Measurements from ENCODE around the gene MANSC1.

The MANSC1 gene

DNA sequence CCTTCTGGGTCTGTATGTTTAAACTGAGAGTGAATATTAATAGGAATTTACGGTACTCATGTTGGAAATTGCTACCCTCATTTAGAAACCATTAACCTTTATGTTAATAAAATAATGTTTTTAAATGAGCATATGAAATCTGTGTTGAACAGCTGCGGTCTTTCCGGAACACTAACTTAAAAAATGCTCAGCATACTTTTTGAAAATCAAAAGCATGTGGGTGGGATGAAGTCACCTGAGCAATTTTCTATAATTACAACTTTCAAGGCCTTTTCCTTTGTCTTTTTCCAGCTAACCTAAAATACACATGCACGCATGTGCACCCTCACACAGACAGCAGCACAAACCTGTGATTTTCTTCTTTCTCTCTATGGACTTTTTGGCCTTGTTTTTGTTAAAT is 46.7 kb upstream of the MANSC1 start:
- Histone ChIP-seq H3K4me1 (ENCODE audit: low read depth, poor library complexity, severe bottlenecking) (peaks cover 9% of the 10 kb centered on the region), H3K27me3 (ENCODE audit: insufficient read depth, low read depth) (no peaks in the 10 kb centered on the region), H3K9ac (no peak overlapping the region), H4K20me1 (ENCODE audit: insufficient read depth) (no peaks in the 10 kb centered on the region), H2AFZ (ENCODE audit: low read depth) (no peak overlapping the region), H3K4me3 (IDR thresholded peaks at IDR 0.05; ENCODE audit: insufficient read depth, low read depth, low read length) (no peak overlapping the region), H3K79me2 (ENCODE audit: insufficient read depth, low read depth) (no peaks in the 10 kb centered on the region), H3K36me3 (ENCODE audit: insufficient read depth) (no peaks in the 10 kb centered on the region), H3K27ac (no peak overlapping the region), H3K4me2 (no peak overlapping the region)
- TF ChIP-seq, protein P1, sequence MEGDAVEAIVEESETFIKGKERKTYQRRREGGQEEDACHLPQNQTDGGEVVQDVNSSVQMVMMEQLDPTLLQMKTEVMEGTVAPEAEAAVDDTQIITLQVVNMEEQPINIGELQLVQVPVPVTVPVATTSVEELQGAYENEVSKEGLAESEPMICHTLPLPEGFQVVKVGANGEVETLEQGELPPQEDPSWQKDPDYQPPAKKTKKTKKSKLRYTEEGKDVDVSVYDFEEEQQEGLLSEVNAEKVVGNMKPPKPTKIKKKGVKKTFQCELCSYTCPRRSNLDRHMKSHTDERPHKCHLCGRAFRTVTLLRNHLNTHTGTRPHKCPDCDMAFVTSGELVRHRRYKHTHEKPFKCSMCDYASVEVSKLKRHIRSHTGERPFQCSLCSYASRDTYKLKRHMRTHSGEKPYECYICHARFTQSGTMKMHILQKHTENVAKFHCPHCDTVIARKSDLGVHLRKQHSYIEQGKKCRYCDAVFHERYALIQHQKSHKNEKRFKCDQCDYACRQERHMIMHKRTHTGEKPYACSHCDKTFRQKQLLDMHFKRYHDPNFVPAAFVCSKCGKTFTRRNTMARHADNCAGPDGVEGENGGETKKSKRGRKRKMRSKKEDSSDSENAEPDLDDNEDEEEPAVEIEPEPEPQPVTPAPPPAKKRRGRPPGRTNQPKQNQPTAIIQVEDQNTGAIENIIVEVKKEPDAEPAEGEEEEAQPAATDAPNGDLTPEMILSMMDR (conservative IDR thresholded peaks at IDR 0.05; ENCODE audit: low read depth, low read length), result no peak

DNA sequence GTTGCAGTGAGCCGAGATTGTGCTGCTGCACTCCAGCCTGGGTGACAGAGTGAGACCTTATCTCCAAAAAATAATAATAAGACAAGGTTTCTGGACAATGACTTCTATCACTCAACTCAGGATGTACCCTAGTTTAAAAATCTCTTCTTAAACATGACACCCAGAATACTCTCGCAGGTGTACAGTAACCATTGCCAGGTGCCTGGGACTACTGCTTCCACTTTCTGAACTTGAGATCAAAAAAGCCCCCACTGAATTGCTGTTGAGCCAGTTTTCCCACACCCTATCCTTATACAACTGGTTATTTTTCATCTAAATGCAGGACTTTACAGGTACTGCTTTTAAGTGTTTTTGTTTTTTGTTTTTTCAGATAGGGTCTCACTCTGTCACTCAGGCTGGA is 43.1 kb upstream of the MANSC1 start:
- TF ChIP-seq, protein P1 (conservative IDR thresholded peaks at IDR 0.05; ENCODE audit: low read depth, low read length), result no peak
- Histone ChIP-seq H4K20me1 (ENCODE audit: insufficient read depth) (no peaks in the 10 kb centered on the region), H3K27ac (no peak overlapping the region), H2AFZ (ENCODE audit: low read depth) (no peak overlapping the region), H3K4me3 (IDR thresholded peaks at IDR 0.05; ENCODE audit: insufficient read depth, low read depth, low read length) (no peak overlapping the region), H3K27me3 (ENCODE audit: insufficient read depth, low read depth) (no peaks in the 10 kb centered on the region), H3K36me3 (ENCODE audit: insufficient read depth) (no peaks in the 10 kb centered on the region), H3K4me1 (ENCODE audit: low read depth, poor library complexity, severe bottlenecking) (peaks cover 18% of the 10 kb centered on the region), H3K79me2 (ENCODE audit: insufficient read depth, low read depth) (no peaks in the 10 kb centered on the region), H3K4me2 (no peak overlapping the region; the same call in 1 of the 2 replicates), H3K9ac (no peak overlapping the region)

DNA sequence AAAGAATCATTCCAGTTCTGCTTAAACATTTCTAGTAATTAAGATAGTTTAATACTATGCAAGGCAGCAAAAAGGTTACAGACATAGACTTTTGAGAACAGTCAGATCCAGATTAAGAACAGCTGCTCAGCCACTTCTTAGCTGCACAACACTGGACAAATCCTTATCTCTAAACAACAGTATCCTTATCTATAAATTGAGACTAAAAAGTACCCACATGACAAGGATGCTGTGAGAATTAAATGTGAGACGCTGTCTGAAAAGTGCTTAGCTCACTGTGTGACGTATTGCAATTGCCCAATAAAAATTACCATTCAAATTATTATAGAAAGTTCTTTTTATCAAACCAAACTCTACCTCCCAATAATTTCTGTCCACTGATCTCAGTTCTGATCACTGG is 42.4 kb upstream of the MANSC1 start:
- TF ChIP-seq, protein P1 (conservative IDR thresholded peaks at IDR 0.05; ENCODE audit: low read depth, low read length), result no peak
- Histone ChIP-seq H3K79me2 (ENCODE audit: insufficient read depth, low read depth) (no peaks in the 10 kb centered on the region), H3K9ac (no peak overlapping the region), H3K27ac (no peak overlapping the region), H3K4me1 (ENCODE audit: low read depth, poor library complexity, severe bottlenecking) (peaks cover 24% of the 10 kb centered on the region), H3K27me3 (ENCODE audit: insufficient read depth, low read depth) (no peaks in the 10 kb centered on the region), H2AFZ (ENCODE audit: low read depth) (no peak overlapping the region), H4K20me1 (ENCODE audit: insufficient read depth) (no peaks in the 10 kb centered on the region), H3K36me3 (ENCODE audit: insufficient read depth) (no peaks in the 10 kb centered on the region), H3K4me2 (no peak overlapping the region), H3K4me3 (IDR thresholded peaks at IDR 0.05; ENCODE audit: insufficient read depth, low read depth, low read length) (no peak overlapping the region)

DNA sequence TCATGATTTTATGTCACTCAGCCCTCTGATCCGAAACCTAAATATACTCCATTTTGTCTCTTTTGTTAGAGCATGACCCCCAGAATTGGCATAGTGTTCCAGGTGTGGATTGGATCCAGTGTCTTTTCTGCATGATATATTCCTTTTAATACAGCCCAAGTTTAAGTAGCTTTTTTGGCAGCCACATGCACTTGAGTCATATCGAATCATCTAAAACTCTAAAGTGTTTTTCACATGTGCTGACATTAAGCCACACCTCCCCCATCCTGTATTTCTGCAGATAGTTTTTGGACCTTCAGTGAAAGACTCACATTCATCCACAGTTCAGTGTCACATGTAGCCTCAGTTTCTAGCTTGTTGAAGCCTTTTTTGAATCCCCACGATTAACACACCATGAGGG is 37.5 kb upstream of the MANSC1 start:
- no peak overlapping the region for H3K4me2 ChIP-seq

More for the DNA sequence above, 37.5 kb upstream of the MANSC1 start:
- Histone ChIP-seq H3K27me3 (ENCODE audit: insufficient read depth, low read depth) (no peaks in the 10 kb centered on the region), H3K9ac (no peak overlapping the region), H3K4me3 (IDR thresholded peaks at IDR 0.05; ENCODE audit: insufficient read depth, low read depth, low read length) (no peak overlapping the region), H3K27ac (no peak overlapping the region), H2AFZ (ENCODE audit: low read depth) (no peak overlapping the region), H4K20me1 (ENCODE audit: insufficient read depth) (no peaks in the 10 kb centered on the region), H3K36me3 (ENCODE audit: insufficient read depth) (no peaks in the 10 kb centered on the region), H3K79me2 (ENCODE audit: insufficient read depth, low read depth) (no peaks in the 10 kb centered on the region), H3K4me1 (ENCODE audit: low read depth, poor library complexity, severe bottlenecking) (peaks cover 58% of the 10 kb centered on the region)
- TF ChIP-seq, protein P1 (conservative IDR thresholded peaks at IDR 0.05; ENCODE audit: low read depth, low read length), result no peak

All from KMS-11 (cell line).